ENCODE data around the gene CST2.

GRCh38 chr20:23794065-23794464 is 32.5 kb downstream of the CST2 start:
- TF ChIP-seq, protein P1, sequence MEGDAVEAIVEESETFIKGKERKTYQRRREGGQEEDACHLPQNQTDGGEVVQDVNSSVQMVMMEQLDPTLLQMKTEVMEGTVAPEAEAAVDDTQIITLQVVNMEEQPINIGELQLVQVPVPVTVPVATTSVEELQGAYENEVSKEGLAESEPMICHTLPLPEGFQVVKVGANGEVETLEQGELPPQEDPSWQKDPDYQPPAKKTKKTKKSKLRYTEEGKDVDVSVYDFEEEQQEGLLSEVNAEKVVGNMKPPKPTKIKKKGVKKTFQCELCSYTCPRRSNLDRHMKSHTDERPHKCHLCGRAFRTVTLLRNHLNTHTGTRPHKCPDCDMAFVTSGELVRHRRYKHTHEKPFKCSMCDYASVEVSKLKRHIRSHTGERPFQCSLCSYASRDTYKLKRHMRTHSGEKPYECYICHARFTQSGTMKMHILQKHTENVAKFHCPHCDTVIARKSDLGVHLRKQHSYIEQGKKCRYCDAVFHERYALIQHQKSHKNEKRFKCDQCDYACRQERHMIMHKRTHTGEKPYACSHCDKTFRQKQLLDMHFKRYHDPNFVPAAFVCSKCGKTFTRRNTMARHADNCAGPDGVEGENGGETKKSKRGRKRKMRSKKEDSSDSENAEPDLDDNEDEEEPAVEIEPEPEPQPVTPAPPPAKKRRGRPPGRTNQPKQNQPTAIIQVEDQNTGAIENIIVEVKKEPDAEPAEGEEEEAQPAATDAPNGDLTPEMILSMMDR (IDR thresholded peaks at IDR 0.05), result no peak
- TF ChIP-seq POLR2AphosphoS5 (IDR thresholded peaks at IDR 0.05), result no peak
- TF ChIP-seq POLR2A (IDR thresholded peaks at IDR 0.05; ENCODE audit: low read depth), result no peak
